Right cardiac atrium (tissue), 5 donors: ENCODE results near the gene VMP1. TPM values are rescaled to one million over a fixed set of nuclear protein-coding genes. Genes with fewer than 3 reads are reported as not detected.
"Not testable (repeated sequence)": the region's sequence is repeated elsewhere in the genome, so short reads cannot be mapped to it uniquely, and the experiment has no call there.

Source experiments
- ATAC-seq, 2 donors: fragments of 200-7000 bp; cut with Tn5 transposase; one replicate each; pipeline versions ENCODE4 v1.8.0 to v1.9.1; 2020; ENCODE audit warnings: moderate library complexity in 2 of 2, mild to moderate bottlenecking in 1 of 2
- DNase-seq, 3 donors: peaks; one replicate each; pipeline ENCODE4 v3.0.0-alpha.2; 2020
- H3K27ac ChIP-seq: one replicate; pipeline ENCODE4 v1.5.1; 2013; ENCODE audit warnings: mild to moderate bottlenecking, low read length, control low read depth, moderate library complexity
- H3K27me3 ChIP-seq: one replicate; pipeline ENCODE4 v1.6.1; 2013; ENCODE audit not compliant: control insufficient read depth, insufficient read depth
- H3K4me1 ChIP-seq: one replicate; pipeline ENCODE4 v1.6.1; 2013; ENCODE audit warnings: low read length; ENCODE audit not compliant: control insufficient read depth, insufficient read depth
- H3K4me3 ChIP-seq: one replicate; pipeline ENCODE4 v1.5.1; 2013; ENCODE audit warnings: low read length, control low read depth
- H3K9me3 ChIP-seq: one replicate; pipeline ENCODE4 v1.6.1; 2013; ENCODE audit warnings: low read length; ENCODE audit not compliant: control insufficient read depth
- WGBS: extraction: QIAGEN DNeasy Blood & Tissue Kit; methylation state at CpG from one replicate; pipeline ENCODE4 v1.1.7; 2013; 5-methylcytosine and 5-hydroxymethylcytosine counted together
- intact Hi-C, 4 donors: fragments of 100-400 bp; cut with DNase I; formaldehyde crosslinking; loops; one replicate each; pipeline versions ENCODE4 v1.11.0 to v1.14.0; 2022 to 2023
- polyA plus RNA-seq: library from polyadenylated mRNA; stranded (reverse); fragments of 200-250 nt; gene quantifications from one replicate; pipeline ENCODE4 v1.2.3, GENCODE V29; 2013
- total RNA-seq, 4 donors: library from RNA; stranded (reverse); fragmentation: NEBNext Ultra II Directional; extraction: Animal tissue kit (Norgen Biotek cat#: 25700); gene quantifications; one replicate each; pipeline ENCODE4 v1.2.1, GENCODE V29; 2021
- donor health status: healthy with polysubstance abuse.
- donor health status: DM: no; HTN: yes; CAD: no.
- donor health status: DM: no; HTN: no; CAD: no.
- donor health status: DM: no; HTN: yes; CAD: no; lungs with severe emphysema.
- donor health status: DM: yes; HTN: yes; CAD: no.

Gene VMP1
- total and polyA plus RNA-seq, 5 donors = 60.7 to 106 (median 68.3) TPM

DNA sequence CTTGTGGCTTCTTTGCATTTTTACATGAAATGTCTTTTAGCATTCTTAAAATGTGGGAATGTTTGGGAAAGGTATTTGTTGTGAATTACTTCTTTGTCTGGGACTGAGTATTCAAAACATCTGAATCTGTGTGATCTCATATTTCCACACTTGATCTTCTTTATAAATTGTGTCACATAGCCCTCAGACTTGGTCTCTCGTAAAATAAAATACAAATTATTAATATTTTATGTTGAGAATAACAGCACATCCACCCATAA is 103.4 kb downstream of the VMP1 start:
- DNase-seq (no peak), ATAC-seq (no peak)
- Histone ChIP-seq H3K4me1 (no peaks in the 10 kb centered on the region), H3K9me3 (no peaks in the 10 kb centered on the region), H3K4me3 (no peak overlapping the region), H3K27me3 (no peaks in the 10 kb centered on the region), H3K27ac (no peak overlapping the region)
- intact Hi-C loops = no loop called here
- WGBS = 93% methylated on average over 1 of the region's 1 CpG

DNA sequence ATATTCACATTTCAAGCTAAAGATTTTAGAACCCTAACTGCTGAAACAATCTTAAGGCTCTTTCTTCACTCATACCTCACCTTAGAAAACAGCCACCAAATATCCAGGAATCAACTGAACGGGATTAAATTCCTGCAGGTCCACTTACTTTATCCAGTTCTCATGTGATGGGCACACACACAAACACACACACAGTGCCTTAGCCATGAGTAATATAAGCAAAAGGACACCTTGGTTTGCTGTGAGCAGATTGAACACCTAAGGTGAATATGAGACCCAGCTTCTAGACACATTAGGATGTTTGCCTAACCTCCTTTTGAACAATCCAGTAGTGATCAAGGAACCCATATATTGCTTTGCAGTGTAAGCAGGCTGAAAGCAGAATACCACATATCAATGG is 103.8 kb downstream of the VMP1 start:
- Histone ChIP-seq H3K4me3 (no peak overlapping the region), H3K27me3 (no peaks in the 10 kb centered on the region), H3K27ac (no peak overlapping the region), H3K9me3 (no peaks in the 10 kb centered on the region), H3K4me1 (no peaks in the 10 kb centered on the region)
- ATAC-seq = no peak
- intact Hi-C loops = no loop called here
- DNase-seq = no peak
- WGBS = 93% methylated on average over 1 of the region's 1 CpG

DNA sequence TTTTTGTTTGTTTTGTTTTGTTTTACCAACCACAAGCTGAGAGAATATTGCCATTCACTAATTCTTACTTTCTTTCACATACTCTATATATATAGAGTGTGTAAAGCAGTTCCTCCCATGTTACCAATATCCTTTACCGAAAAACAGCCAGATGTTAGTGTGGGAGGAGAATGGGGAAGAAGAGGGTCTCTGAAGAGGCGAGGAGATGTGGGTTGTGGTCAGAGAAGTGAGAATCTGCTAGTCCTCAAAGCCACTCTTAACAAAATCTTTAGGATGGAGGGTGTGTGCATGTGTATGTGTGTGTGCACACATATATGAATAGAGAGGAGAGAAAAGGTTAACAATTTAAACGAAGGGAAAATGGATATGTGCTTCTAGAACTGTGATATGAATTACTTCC is 104.7 kb downstream of the VMP1 start:
- no peak for DNase-seq
- no peak overlapping the region for H3K4me3 ChIP-seq
- no peak for ATAC-seq
- WGBS = 85% methylated on average over 3 of the region's 3 CpGs
- no peaks in the 10 kb centered on the region for H3K9me3 ChIP-seq
- H3K27me3 ChIP-seq = no peaks in the 10 kb centered on the region
- no peaks in the 10 kb centered on the region for H3K4me1 ChIP-seq
- intact Hi-C loops = no loop called here
- H3K27ac ChIP-seq = no peak overlapping the region

DNA sequence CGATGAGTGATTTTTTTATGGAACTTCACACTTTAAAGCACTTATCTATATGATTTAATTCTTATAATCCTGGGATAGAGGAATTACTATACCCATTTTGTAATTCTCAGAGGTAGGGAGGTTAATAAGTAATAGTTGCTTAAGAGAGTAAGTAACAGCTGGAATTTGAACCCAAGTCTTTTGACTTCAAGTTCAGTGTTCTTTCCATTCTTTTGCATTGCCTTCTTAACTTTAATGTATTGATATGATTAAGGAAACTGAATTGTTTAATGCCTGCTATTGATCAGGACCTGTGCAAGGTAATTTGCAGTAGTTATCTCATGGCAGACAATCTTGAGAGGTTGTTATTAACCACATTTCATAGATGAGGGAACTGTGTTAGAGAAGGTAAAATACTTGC is 106.8 kb downstream of the VMP1 start:
- 98% methylated on average over 1 of the region's 1 CpG for WGBS
- Histone ChIP-seq H3K27me3 (no peaks in the 10 kb centered on the region), H3K4me3 (no peak overlapping the region), H3K9me3 (no peaks in the 10 kb centered on the region), H3K4me1 (no peaks in the 10 kb centered on the region), H3K27ac (no peak overlapping the region)
- intact Hi-C loops = no loop called here
- DNase-seq (no peak), ATAC-seq (no peak)

DNA sequence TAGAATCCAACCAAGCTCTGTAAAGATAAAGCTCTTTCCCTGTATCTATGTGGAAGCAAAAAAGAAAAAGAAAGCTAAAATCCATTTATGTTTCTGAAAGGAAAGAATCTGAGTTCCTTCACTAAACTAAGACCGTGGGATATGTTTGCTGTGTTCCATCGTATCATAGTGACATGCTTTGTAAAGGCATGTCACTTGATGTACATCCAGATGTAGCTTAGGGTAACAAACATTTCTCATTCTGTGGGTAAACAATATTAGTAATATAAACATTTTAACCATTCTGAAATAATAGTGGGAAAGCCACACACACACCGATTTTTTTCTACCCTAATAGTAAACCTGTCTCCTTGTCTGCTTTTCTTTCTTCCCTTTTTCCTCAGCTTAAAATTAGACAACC is 107.2 kb downstream of the VMP1 start:
- ATAC-seq (no peak), DNase-seq (no peak)
- no peak overlapping the region for H3K27ac ChIP-seq
- 87% methylated on average over 3 of the region's 3 CpGs for WGBS
- H3K27me3 ChIP-seq = no peaks in the 10 kb centered on the region
- H3K4me3 ChIP-seq = no peak overlapping the region
- intact Hi-C loops = no loop called here
- H3K9me3 ChIP-seq = no peaks in the 10 kb centered on the region
- H3K4me1 ChIP-seq = no peaks in the 10 kb centered on the region

DNA sequence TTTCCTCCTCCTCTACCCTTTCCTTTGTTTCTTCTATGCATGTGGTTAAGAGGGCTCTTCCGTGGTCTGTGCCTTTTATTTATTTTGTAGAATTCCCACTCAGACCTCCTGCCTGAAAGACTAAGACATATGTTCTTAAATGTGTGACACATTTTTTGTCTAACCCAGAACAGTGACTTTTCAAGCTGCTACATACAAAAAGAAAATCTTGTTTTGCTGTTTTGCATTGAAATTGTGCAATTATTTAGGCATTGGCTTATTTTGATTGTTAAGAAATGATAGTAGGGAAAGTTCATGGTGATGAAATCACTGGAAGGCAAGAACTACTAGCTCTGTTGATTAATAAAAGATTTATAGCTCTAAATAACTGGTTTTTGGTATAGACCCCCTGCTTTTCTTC is 108.5 kb downstream of the VMP1 start:
- Histone ChIP-seq H3K4me1 (no peaks in the 10 kb centered on the region), H3K4me3 (no peak overlapping the region), H3K9me3 (no peaks in the 10 kb centered on the region), H3K27me3 (no peaks in the 10 kb centered on the region), H3K27ac (no peak overlapping the region)
- intact Hi-C loops = no loop called here
- WGBS = 27% methylated on average over 1 of the region's 1 CpG
- DNase-seq = no peak
- ATAC-seq = no peak

DNA sequence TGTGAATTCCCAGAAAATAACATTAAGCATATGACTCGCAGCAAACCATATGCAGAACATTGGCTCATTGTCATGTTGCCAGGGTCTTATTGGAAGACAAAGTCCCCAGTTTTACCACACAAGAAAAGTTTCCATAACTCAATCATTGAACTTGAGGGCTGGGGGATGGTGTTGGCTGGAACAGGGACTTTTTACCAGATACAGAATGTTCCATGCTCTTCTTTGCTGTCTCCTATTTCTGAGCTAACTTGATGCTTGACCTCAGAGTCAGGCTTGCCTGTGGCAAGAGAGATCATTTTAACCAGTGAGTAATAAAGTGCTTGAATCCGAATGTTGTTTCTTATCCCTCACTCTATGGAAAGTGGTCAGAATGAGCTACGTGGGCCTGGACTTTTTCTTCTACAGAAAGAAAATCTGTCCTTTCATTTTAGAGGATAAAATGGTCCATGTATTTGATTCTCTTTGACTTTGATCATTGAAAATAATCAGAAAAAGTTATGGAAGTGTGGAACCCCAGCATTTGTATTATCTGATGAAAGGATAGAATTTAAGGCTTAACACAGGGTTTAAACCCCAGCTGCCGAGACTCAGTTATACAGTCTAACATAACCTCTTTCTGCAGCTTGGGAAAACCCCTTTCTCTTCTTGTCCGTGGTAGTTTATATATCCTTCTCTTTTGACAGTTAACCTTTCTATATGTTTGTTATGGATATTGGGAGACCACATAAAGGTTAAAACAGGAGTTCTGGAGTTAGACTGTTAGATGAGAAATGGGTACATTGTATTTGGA is 118.3 kb downstream of the VMP1 start:
- DNase-seq = no peak
- H3K27ac ChIP-seq = no peak overlapping the region
- H3K27me3 ChIP-seq = no peaks in the 10 kb centered on the region
- intact Hi-C loops = loop anchor here in 1 of 4 donors (10.0 kb wide), 1 partner anchor 51 kb away; no protein-coding TSS in a partner anchor
- no peak overlapping the region for H3K4me3 ChIP-seq
- H3K4me1 ChIP-seq = peaks cover 7% of the 10 kb centered on the region
- H3K9me3 ChIP-seq = no peaks in the 10 kb centered on the region
- 78% methylated on average over 5 of the region's 5 CpGs for whole genome bisulfite sequencing
- no peak for ATAC-seq

DNA sequence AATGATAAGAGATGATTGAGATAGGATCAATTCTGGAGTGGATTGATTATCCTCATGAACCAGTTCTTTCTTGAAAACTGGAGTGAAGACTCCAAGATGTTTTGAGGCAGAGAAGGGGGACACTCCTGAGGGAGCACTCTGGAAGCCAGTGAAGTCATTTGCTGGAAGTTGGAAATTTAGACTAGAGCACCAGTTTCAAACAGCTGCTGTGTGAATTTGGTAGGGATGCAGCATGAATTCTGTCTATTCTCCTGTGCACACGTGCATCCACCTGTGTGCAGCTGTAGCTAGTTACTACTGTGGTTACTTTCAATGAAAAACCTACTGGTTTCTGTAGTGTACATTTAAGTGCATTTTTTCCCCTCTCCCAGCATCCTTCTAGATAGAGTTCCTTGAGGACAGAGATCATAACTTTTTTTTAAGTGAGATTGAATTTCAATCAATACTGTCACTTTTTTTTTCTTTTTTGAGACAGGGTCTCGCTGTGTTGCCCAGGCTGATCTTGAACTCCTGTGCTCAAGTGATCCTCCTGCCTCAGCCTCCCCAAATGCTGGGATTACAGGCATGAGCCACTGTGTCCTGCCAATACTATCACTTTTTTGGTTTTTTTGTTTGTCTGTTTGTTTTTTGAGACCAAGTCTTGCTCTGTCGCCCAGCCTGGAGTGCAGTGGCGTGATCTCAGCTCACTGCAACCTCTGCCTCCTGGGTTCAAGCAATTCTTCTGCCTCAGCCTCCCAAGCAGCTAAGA is 119.4 kb downstream of the VMP1 start:
- DNase-seq (no peak), ATAC-seq (no peak)
- Histone ChIP-seq H3K4me1 (peaks cover 9% of the 10 kb centered on the region), H3K9me3 (no peaks in the 10 kb centered on the region), H3K27me3 (no peaks in the 10 kb centered on the region), H3K4me3 (no peak overlapping the region), H3K27ac (no peak overlapping the region)
- 86% methylated on average over 4 of the region's 4 CpGs for WGBS
- intact Hi-C loops = loop anchor here in 1 of 4 donors (10.0 kb wide), 1 partner anchor 52 kb away; no protein-coding TSS in a partner anchor

DNA sequence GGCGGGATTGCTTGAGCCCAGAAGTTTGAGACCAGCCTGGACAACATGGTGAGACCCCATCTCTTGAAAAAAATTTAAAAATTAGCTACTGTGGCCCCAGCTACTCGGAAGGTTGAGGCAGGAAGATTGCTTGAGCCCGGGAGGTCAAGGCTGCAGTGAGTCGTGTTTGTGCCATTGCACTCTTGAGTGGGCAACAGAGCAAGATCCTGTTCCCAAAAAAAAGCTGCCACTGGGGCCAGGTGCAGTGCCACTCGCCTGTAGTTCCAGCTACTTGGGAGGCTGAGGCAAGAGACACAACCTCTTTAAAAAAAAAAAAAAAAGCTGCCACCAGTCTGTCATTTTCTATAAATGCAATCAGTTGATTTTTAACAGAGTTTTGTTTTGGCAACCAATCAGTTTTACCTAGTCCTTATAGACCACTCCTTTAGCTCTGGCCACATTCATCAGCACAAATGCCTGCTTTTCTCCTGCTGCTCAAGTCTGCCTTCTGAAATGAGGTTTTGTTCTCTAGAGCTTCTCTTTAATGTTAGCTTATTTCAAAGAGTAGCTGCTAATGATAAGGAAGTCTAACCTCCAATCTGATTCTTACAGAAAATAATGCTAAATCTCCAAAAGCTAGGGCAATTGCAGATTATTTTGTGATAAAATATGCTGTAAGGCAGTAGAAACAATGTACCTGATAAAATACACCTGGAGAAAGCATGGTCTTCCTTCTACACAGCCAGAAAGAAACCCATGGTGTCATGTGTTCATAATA is 120.4 kb downstream of the VMP1 start:
- Histone ChIP-seq H3K27ac (no peak overlapping the region), H3K9me3 (no peaks in the 10 kb centered on the region), H3K27me3 (no peaks in the 10 kb centered on the region), H3K4me3 (no peak overlapping the region), H3K4me1 (peaks cover 9% of the 10 kb centered on the region)
- ATAC-seq (no peak), DNase-seq (no peak)
- 87% methylated on average over 5 of the region's 5 CpGs for WGBS
- intact Hi-C loops = loop anchor here in 1 of 4 donors (10.0 kb wide), 1 partner anchor 53 kb away; no protein-coding TSS in a partner anchor

DNA sequence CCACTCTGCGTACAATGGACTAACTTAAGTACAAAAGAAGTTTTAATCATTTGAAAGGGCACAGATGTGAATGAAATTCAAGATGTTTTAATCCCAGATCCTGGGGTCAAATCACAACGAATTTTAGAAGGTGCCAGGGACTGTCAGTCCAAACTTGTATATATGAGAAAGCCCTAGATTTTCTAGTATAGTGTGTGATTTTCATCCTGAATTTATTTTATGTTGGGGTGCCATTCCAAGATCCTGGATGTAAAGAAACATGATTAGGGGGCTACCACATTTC is 121.0 kb downstream of the VMP1 start:
- Histone ChIP-seq H3K27ac (no peak overlapping the region), H3K4me1 (peaks cover 9% of the 10 kb centered on the region), H3K9me3 (no peaks in the 10 kb centered on the region), H3K27me3 (no peaks in the 10 kb centered on the region), H3K4me3 (no peak overlapping the region)
- DNase-seq (no peak), ATAC-seq (no peak)
- WGBS = 64% methylated on average over 2 of the region's 2 CpGs
- intact Hi-C loops = loop anchor here in 1 of 4 donors (10.0 kb wide), 1 partner anchor 54 kb away; no protein-coding TSS in a partner anchor

DNA sequence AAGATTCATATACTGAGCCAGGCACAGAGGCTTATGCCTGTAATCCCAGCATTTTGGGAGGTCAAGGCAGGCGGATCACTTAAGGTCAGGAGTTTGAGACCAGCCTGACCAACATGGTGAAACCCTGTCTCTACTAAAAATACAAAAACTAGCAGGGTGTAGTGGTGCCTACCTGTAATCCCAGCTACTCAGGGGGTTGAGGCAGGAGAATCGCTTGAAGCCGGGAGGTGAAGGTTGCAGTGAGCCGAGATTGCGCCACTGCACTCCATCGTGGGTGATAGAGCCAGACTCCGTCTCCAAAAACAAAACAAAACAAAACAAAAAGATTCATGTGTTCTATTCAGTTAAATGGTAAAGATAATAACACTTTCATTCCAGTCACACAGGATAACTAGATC is 121.4 kb downstream of the VMP1 start:
- H3K4me3 ChIP-seq, H3K27me3 ChIP-seq, H3K4me1 ChIP-seq, H3K9me3 ChIP-seq: not testable (repeated sequence)
- DNase-seq = peak in 1 of 3 donors; percentile 52
- peak in 1 of 2 donors; percentile 10 for ATAC-seq
- H3K27ac ChIP-seq = peak overlapping the region; percentile 19
- 38% methylated on average over 7 of the region's 7 CpGs for WGBS
- intact Hi-C loops = loop anchor here in 1 of 4 donors (10.0 kb wide), 1 partner anchor 54 kb away; no protein-coding TSS in a partner anchor
